ENCODE data around the gene FAT1. TPM values are rescaled to one million over a fixed set of nuclear protein-coding genes. Genes with fewer than 3 reads are reported as not detected.

The FAT1 gene
- total RNA-seq, 6 experiments from 2014 or later = 32.9 to 173 (median 69.7) TPM

GRCh38 chr4:186724864-186725468 is 1.3 kb upstream of the FAT1 start:
- DNase-seq (no peak), ATAC-seq (no peak)
- no peaks in the 10 kb centered on the region for H3K27me3 ChIP-seq
- H3K4me1 ChIP-seq = peaks cover 0 to 12% (median 0%) of the 10 kb centered on the region in 4 donors
- intact Hi-C loops (cut with DNase I) = no loop called here
- H3K36me3 ChIP-seq = no peaks in the 10 kb centered on the region
- peak overlapping the region; percentile 85 to 93 (median 87) for H3K27ac ChIP-seq
- 1% methylated on average over 19 of the region's 19 CpGs for WGBS (ENCODE audit: insufficient coverage, low coverage, low lambda C conversion rate, missing lambda C conversion rate)
- TF ChIP-seq POLR2A (IDR thresholded peaks at IDR 0.05) = no peak
- no peak for TF ChIP-seq CTCF (IDR thresholded peaks at IDR 0.05)
- H3K4me3 ChIP-seq = peak overlapping the region; percentile 63 to 88 (median 72)
- H3K9me3 ChIP-seq = no peaks in the 10 kb centered on the region

- Histone ChIP-seq H3K27ac (peak overlapping the region; percentile 85 to 93 (median 87)), H3K36me3 (no peaks in the 10 kb centered on the region), H3K4me1 (peaks cover 0 to 12% (median 0%) of the 10 kb centered on the region in 4 donors), H3K27me3 (no peaks in the 10 kb centered on the region), H3K4me3 (peak overlapping the region; percentile 63 to 88 (median 72)), H3K9me3 (no peaks in the 10 kb centered on the region)
- TF ChIP-seq CTCF (IDR thresholded peaks at IDR 0.05) (no peak), POLR2A (IDR thresholded peaks at IDR 0.05) (no peak)
- WGBS (ENCODE audit: insufficient coverage, low coverage, low lambda C conversion rate, missing lambda C conversion rate) = 2% methylated on average over 32 of the region's 62 CpGs
- DNase-seq (peak; percentile 72 to 79 (median 76)), ATAC-seq (peak; percentile 46 to 70 (median 68))
- intact Hi-C loops (cut with DNase I) = no loop called here
Observed at GRCh38 chr4:186724058-186724863, 605 bp upstream of the FAT1 start.

GRCh38 chr4:186722796-186723291 is 812 bp downstream of the FAT1 start:
- DNase-seq (peak in 1 of 3 donors; percentile 57), ATAC-seq (peak; percentile 7 to 39 (median 19))
- peaks cover 0 to 7% (median 0%) of the 10 kb centered on the region in 4 donors for H3K4me1 ChIP-seq
- H3K27ac ChIP-seq = peak overlapping the region in 2 of 3 donors; percentile 85 to 87
- peak overlapping the region; percentile 63 to 88 (median 72) for H3K4me3 ChIP-seq
- WGBS (ENCODE audit: insufficient coverage, low coverage, low lambda C conversion rate, missing lambda C conversion rate) = 4% methylated on average over 8 of the region's 16 CpGs
- intact Hi-C loops (cut with DNase I) = no loop called here
- no peaks in the 10 kb centered on the region for H3K27me3 ChIP-seq
- H3K36me3 ChIP-seq = no peaks in the 10 kb centered on the region
- no peaks in the 10 kb centered on the region for H3K9me3 ChIP-seq
- TF ChIP-seq CTCF (IDR thresholded peaks at IDR 0.05) (no peak), POLR2A (IDR thresholded peaks at IDR 0.05) (no peak)

GRCh38 chr4:186719925-186720694 is 3.5 kb downstream of the FAT1 start:
- intact Hi-C loops (cut with DNase I) = no loop called here
- peaks cover 0 to 7% (median 0%) of the 10 kb centered on the region in 4 donors for H3K4me1 ChIP-seq
- H3K9me3 ChIP-seq = no peaks in the 10 kb centered on the region
- TF ChIP-seq POLR2A (IDR thresholded peaks at IDR 0.05) (no peak), CTCF (IDR thresholded peaks at IDR 0.05) (peak; percentile 31 to 44 (median 41))
- H3K27ac ChIP-seq = no peak overlapping the region
- no peak overlapping the region for H3K4me3 ChIP-seq
- DNase-seq (no peak), ATAC-seq (no peak)
- no peaks in the 10 kb centered on the region for H3K27me3 ChIP-seq
- WGBS (ENCODE audit: insufficient coverage, low coverage, low lambda C conversion rate, missing lambda C conversion rate) = 68% methylated on average over 4 of the region's 4 CpGs
- no peaks in the 10 kb centered on the region for H3K36me3 ChIP-seq

Data from right lobe of liver (tissue), 6 donors.